Heart left ventricle (tissue), 13 donors: ENCODE data around the gene NYAP2.

Source experiments
- POLR2A ChIP-seq, 2 donors: fragments of 450-650 bp; IDR thresholded peaks; one replicate each; pipeline ENCODE4 v1.6.1; 2017; ENCODE audit warnings: antibody characterized with exemption in 2 of 2, mild to moderate bottlenecking in 2 of 2, moderate library complexity in 2 of 2
- TF ChIP-seq, protein P1 (sequence below), 12 donors: fragments of 200-600 bp; sonication (generic) in 4 of 12; IDR thresholded peaks; one replicate each; pipeline versions ENCODE4 v1.5.0 to v1.8.0; 2018 to 2022; ENCODE audit warnings: antibody characterized with exemption in 12 of 12, mild to moderate bottlenecking in 5 of 12
- donor health status: ischemic (EF 13 %, LVEDD 7.1; RV severe dilation, severe dysfunction).
- donor health status: DM: no; HTN: yes; CAD: no.
- donor health status: DM: no; HTN: no; CAD: no.
- donor health status: ischemic (EF 25% LVEDD 6.9; RV normal size, moderate dysfunction).
- donor health status: ischemic (EF 25% LVEDD 5.7; RV mildly dilated, moderate dysfunction).
- donor health status: ischemic (EF 35%, LVEDD 5.7; RV mildly dilated, moderate dysfunction).
- donor health status: nonischemic (EF 11% LVEDD 7.7; RV severe dilation, severe dysfunction).
- donor health status: DM: yes; HTN: yes; CAD: no.
- donor health status: PGD.
- donor health status: ischemic (EF 29% LVEDD 5.4; RV normal size, mild dysfunction).
- donor health status: nonischemic (EF 23%, LVEDD 6.1; RV moderate dilation, normal function).

DNA sequence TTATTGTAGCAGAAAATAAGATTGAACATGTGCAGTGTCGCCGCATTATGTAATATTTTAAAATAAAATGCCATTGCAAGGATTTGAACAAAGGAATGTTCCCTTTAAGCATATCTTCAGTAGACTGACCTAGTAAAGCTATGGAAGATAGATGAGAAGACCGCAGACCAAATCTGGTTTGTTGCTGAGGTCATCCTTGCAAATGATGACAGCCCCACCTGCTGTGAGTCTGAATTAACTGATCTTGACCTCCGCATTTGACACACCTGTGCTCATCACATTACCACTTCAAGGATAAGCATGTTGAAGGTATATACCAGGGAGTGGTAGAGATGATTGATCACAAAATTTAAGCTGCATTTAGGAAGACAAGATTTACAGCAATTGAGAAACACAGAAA is 96.2 kb downstream of the NYAP2 start:
- TF ChIP-seq, protein P1, sequence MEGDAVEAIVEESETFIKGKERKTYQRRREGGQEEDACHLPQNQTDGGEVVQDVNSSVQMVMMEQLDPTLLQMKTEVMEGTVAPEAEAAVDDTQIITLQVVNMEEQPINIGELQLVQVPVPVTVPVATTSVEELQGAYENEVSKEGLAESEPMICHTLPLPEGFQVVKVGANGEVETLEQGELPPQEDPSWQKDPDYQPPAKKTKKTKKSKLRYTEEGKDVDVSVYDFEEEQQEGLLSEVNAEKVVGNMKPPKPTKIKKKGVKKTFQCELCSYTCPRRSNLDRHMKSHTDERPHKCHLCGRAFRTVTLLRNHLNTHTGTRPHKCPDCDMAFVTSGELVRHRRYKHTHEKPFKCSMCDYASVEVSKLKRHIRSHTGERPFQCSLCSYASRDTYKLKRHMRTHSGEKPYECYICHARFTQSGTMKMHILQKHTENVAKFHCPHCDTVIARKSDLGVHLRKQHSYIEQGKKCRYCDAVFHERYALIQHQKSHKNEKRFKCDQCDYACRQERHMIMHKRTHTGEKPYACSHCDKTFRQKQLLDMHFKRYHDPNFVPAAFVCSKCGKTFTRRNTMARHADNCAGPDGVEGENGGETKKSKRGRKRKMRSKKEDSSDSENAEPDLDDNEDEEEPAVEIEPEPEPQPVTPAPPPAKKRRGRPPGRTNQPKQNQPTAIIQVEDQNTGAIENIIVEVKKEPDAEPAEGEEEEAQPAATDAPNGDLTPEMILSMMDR (IDR thresholded peaks at IDR 0.05) = no peak
- TF ChIP-seq POLR2A (IDR thresholded peaks at IDR 0.05) = no peak
